Lower leg skin (tissue), 3 donors: ENCODE results near the gene PRKX.

Experiments used
- POLR2A ChIP-seq, 2 donors: fragments of 450-650 bp; IDR thresholded peaks; one replicate each; pipeline ENCODE4 v1.6.1; 2016 to 2017; ENCODE audit warnings: antibody characterized with exemption in 2 of 2, mild to moderate bottlenecking in 1 of 2, moderate library complexity in 1 of 2
- TF ChIP-seq, protein P1 (sequence below), 3 donors: fragments of 450-650 bp; IDR thresholded peaks; one replicate each; pipeline ENCODE4 v1.5.1; 2016; ENCODE audit warnings: antibody characterized with exemption in 3 of 3, mild to moderate bottlenecking in 3 of 3, moderate library complexity in 2 of 3

DNA sequence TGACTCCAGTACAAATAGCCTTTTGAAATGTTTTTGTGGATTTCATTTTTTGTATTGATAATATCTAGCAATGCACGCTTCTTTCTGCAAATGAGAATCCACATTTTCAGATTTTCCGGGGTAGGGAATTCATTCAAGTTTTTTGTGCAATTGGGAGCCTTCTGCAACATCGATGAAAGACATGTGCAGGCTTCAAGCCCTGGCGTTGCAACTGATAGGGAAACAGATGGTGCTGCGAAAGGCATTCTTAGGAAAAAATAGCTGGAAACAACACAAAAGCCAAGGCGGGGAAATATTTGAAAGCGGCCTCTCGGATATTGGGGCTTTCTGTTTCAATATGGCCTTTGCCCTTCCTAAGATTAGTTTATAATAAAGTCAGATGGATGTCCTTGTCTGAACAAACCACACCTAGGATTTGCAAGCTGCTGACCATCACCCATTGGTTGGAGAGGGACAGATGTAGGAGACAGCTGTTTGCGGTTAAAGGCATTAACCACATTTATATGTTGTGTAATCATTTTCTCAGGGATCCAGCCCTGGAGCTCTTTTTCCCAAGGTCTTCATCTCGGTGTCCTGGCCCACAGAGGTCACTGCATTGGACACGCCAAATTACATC, 136.5 kb downstream of the PRKX start:
- TF ChIP-seq, protein P1, sequence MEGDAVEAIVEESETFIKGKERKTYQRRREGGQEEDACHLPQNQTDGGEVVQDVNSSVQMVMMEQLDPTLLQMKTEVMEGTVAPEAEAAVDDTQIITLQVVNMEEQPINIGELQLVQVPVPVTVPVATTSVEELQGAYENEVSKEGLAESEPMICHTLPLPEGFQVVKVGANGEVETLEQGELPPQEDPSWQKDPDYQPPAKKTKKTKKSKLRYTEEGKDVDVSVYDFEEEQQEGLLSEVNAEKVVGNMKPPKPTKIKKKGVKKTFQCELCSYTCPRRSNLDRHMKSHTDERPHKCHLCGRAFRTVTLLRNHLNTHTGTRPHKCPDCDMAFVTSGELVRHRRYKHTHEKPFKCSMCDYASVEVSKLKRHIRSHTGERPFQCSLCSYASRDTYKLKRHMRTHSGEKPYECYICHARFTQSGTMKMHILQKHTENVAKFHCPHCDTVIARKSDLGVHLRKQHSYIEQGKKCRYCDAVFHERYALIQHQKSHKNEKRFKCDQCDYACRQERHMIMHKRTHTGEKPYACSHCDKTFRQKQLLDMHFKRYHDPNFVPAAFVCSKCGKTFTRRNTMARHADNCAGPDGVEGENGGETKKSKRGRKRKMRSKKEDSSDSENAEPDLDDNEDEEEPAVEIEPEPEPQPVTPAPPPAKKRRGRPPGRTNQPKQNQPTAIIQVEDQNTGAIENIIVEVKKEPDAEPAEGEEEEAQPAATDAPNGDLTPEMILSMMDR (IDR thresholded peaks at IDR 0.05), result no peak
- no peak for TF ChIP-seq POLR2A (IDR thresholded peaks at IDR 0.05)
